ENCODE data around the gene RHBDD2. TPM values are rescaled to one million over a fixed set of nuclear protein-coding genes. Genes with fewer than 3 reads are reported as not detected.

RHBDD2 gene
- polyA plus RNA-seq, 1 of the 3 experiments (the other 2 are of a cell fraction), result 77.6 TPM

GRCh38 chr7:75880242-75880641 is 1.4 kb downstream of the RHBDD2 start:
- H3K79me2 ChIP-seq (ENCODE audit: insufficient read depth), result peaks cover 39% of the 10 kb centered on the region
- peak overlapping the region; percentile 1 to 14; a peak in 2 of 4 replicates for H3K27ac ChIP-seq (ENCODE audit: low read depth in 2 of 2, low read length in 1 of 2)
- peak overlapping the region; percentile 91 for H3K4me2 ChIP-seq
- no peaks in the 10 kb centered on the region for H3F3A ChIP-seq (replicated peaks; ENCODE audit: insufficient read depth)
- H3K9me3 ChIP-seq, result no peaks in the 10 kb centered on the region
- peak overlapping the region; percentile 73 to 88 for H3K4me3 ChIP-seq (ENCODE audit: low read depth in 2 of 2, low read length in 1 of 2)
- DNase-seq, result no peak
- no peaks in the 10 kb centered on the region for H3K9me2 ChIP-seq
- no peaks in the 10 kb centered on the region for H4K20me1 ChIP-seq (ENCODE audit: insufficient read depth)
- no peak overlapping the region for H2AFZ ChIP-seq (ENCODE audit: low read depth)
- peaks cover 33 to 41% of the 10 kb centered on the region in 2 experiments for H3K36me3 ChIP-seq (replicated peaks in 1 of 2; ENCODE audit: control insufficient read depth in 1 of 2, insufficient read depth in 2 of 2, low read length in 1 of 2)
- peaks cover 6 to 10% of the 10 kb centered on the region in 2 experiments; a peak in 3 of 4 replicates for H3K4me1 ChIP-seq (ENCODE audit: control insufficient read depth in 1 of 2, insufficient read depth in 2 of 2, low read depth in 1 of 2, low read length in 1 of 2)
- H3K9ac ChIP-seq, result peak overlapping the region; percentile 72; the same call in 1 of the 2 replicates
- 98% methylated on average over 4 of the region's 4 CpGs for WGBS (ENCODE audit: low lambda C conversion rate)
- ChIA-PET POLR2A (interaction anchor here (0.9 to 1.2 kb wide), 2 partner anchors 9 to 35 kb away, joined by 4 read pairs; no protein-coding TSS in a partner anchor), CTCF (interaction anchor here (0.7 to 5.2 kb wide), 3 partner anchors 14 to 380 kb away, joined by 3 to 32 read pairs (median 28); no protein-coding TSS in a partner anchor)
- H3K27me3 ChIP-seq (ENCODE audit: insufficient read depth), result no peaks in the 10 kb centered on the region
- TF ChIP-seq RXRA (IDR thresholded peaks at IDR 0.05; ENCODE audit: borderline replicate concordance, low read depth) (no peak), GATA2 (CRISPR knock-in tag; IDR thresholded peaks at IDR 0.05) (no peak), RCOR1 (IDR thresholded peaks at IDR 0.05; ENCODE audit: low read length) (no peak), RFX5 (IDR thresholded peaks at IDR 0.05; ENCODE audit: low read length) (no peak), SIN3A (IDR thresholded peaks at IDR 0.05; ENCODE audit: borderline replicate concordance, low read depth, low read length) (no peak), USF2 (IDR thresholded peaks at IDR 0.05; ENCODE audit: borderline replicate concordance, low read depth, low read length) (no peak), EZH2phosphoT487 (IDR thresholded peaks at IDR 0.05; ENCODE audit: borderline replicate concordance, low read depth) (no peak), SMC3 (IDR thresholded peaks at IDR 0.05; ENCODE audit: low read depth, low read length) (no peak), FOXJ3 (CRISPR knock-in tag; IDR thresholded peaks at IDR 0.05) (no peak), NFIC (IDR thresholded peaks at IDR 0.05; ENCODE audit: borderline replicate concordance) (no peak), CHD2 (IDR thresholded peaks at IDR 0.05; ENCODE audit: low read length, partially characterized antibody) (no peak), MXI1 (IDR thresholded peaks at IDR 0.05; ENCODE audit: low read depth, low read length) (no peak), RAD21 (IDR thresholded peaks at IDR 0.05; ENCODE audit: low read length) (no peak), ELF1 (IDR thresholded peaks at IDR 0.05) (no peak), CTCF (IDR thresholded peaks at IDR 0.05) (no peak), TCF12 (IDR thresholded peaks at IDR 0.05) (no peak), YY1 (IDR thresholded peaks at IDR 0.05; ENCODE audit: low read depth) (no peak), FOSL2 (IDR thresholded peaks at IDR 0.05; ENCODE audit: borderline replicate concordance, low read depth) (no peak)
- TF ChIP-seq, protein P1, sequence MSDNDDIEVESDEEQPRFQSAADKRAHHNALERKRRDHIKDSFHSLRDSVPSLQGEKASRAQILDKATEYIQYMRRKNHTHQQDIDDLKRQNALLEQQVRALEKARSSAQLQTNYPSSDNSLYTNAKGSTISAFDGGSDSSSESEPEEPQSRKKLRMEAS (IDR thresholded peaks at IDR 0.05; ENCODE audit: low read depth), result no peak
- TF ChIP-seq, protein P2, sequence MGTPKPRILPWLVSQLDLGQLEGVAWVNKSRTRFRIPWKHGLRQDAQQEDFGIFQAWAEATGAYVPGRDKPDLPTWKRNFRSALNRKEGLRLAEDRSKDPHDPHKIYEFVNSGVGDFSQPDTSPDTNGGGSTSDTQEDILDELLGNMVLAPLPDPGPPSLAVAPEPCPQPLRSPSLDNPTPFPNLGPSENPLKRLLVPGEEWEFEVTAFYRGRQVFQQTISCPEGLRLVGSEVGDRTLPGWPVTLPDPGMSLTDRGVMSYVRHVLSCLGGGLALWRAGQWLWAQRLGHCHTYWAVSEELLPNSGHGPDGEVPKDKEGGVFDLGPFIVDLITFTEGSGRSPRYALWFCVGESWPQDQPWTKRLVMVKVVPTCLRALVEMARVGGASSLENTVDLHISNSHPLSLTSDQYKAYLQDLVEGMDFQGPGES (IDR thresholded peaks at IDR 0.05; ENCODE audit: low read depth, low read length), result no peak
